Endometrium (tissue), 2 donors: ENCODE results near the gene KSR1.
"Not testable (repeated sequence)": the region's sequence is repeated elsewhere in the genome, so short reads cannot be mapped to it uniquely, and the experiment has no call there.

Experiments used
- FAIRE-seq: peaks from 2 replicates; lab custom pipeline; 2012; peaks lifted over from hg19 to GRCh38; lab: Jason Lieb, UNC
- donor health status: control.
- donor health status: control.

KSR1 gene

GRCh38 chr17:27660436-27660835 is 204.2 kb downstream of the KSR1 start:
- FAIRE-seq: no peak

DNA sequence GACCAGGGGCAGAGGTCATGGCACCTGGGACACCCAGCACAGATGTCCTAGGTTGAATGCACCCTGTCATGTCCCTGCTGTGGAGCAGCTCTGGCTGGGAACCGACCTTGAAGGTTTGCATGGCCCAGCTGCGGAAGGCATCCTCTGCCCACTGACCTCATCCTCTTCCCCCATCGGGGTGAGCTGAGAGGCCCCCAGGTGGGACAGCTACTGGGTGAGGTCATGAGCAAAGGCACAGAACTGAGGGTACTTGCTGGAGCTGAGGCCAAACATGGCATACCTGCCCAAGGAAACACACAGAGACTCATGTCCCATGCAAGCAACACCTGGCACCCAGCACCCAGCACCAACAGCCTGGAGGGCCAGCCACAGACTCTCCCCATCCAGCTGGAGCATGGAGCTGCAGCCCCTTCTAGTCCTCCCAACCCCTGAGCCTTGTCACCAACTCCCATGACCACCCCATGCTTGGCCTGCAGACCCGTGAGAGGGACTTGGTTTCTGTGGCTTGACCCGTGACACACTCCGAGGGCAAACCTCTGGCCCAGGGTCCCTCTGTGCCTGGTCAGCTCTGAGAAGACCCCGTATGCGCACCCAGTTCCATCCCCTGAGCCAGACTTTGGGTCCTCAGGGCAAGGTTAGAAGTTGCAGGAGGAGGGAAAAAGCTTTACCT is 207.8 kb downstream of the KSR1 start:
- FAIRE-seq: no peak

- FAIRE-seq: no peak
Measured at GRCh38 chr17:27664606-27664965, 208.3 kb downstream of the KSR1 start.

GRCh38 chr17:27665549-27665948 is 209.3 kb downstream of the KSR1 start:
- FAIRE-seq: no peak

DNA sequence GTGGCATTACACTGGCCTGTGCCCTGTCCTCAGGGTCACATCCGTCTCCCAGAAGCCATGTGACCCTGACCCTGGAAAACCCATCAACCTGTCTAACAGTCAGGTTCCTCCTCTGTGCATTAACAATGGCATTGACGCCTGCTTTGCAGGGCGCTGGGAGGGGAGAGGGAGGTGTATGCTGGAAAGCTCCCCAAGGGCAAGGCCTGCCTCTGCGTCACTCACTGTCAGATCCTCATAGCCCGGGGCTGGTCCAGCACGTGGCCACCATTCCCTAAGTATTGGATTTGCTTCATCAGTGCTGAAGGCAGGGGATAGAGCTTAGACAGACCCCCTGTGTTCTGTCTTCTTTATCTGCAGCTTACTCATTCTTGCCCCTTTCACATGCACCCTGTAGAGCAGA is 210.0 kb downstream of the KSR1 start:
- not testable (repeated sequence) for FAIRE-seq

- FAIRE-seq: no peak
Measured at GRCh38 chr17:27666831-27667560, 210.7 kb downstream of the KSR1 start.

DNA sequence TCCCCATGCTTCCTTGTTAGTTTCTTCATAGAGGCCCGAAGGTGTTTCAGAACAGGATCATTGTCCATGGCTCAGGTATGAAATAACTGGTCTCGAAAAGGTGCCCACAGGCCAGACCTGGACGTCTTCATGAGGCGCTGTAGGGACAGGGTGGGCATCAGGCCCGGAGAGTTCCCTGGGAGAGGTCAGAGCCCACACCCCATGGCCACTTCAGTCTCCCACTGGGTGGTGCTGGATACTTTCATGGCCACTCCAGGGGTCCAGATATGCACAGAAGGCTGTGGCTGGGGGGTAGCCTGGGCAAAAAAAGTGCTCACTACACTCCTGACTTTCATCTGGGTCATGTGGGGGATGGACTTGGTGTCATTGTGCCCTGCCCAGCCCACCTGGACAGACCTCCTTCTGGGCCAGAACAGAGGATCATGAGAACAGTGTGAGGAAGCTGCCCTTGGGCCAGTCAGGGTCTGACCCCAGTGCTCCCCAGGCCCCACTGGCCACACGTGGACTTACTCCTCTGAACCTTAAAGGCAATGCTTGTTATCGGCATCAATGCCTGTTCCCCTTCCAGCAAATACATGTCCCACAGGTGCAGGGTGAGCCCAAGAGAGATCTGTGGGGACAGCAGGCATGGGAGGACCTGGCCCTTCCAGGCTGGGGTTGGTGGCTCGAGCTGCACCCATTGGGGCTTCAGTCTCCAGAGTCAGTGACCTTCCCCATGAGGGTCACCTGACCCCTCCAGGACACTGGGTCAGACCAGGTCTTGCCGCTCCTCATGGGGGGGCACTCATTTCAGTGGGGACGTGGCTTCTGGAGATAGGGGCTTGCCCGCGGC is 211.6 kb downstream of the KSR1 start:
- no peak for FAIRE-seq

DNA sequence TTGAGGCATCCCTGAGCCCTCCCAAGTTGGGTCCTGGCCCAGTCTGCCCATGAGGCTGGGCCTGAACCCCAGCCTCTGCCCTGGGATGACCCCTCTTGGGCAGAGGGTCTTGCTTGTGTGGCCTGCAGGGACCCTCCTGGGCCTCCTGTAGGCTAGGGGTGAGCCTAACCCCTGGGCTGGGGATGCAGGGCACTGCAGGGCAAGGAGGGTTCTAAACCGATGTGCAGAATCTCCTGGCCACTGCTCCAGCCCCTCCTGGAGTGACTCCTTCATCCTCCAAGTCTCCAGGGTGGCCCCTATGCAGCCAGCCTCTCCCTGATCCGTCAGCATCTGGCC is 212.2 kb downstream of the KSR1 start:
- FAIRE-seq: no peak

GRCh38 chr17:27669136-27669535 is 212.9 kb downstream of the KSR1 start:
- no peak for FAIRE-seq

DNA sequence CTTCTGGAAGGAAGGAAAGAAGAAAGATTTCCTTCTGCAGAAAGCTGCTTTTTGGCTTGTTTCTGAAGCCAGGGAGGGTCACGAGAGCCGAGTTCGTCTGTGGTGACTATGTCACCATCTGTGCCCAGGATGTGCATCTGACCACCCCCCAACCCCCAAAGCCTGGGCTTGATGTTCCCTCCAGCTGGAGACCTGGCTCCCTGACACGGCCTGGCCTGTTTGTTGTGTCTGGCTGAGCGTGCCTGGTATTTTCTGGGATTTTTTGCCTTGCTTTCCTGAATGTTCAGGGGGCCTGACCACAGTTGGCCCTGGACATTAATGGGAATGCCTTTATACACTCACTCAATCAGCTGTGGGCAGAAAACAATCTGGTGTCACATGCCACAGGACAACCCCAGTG is 213.6 kb downstream of the KSR1 start:
- no peak for FAIRE-seq

DNA sequence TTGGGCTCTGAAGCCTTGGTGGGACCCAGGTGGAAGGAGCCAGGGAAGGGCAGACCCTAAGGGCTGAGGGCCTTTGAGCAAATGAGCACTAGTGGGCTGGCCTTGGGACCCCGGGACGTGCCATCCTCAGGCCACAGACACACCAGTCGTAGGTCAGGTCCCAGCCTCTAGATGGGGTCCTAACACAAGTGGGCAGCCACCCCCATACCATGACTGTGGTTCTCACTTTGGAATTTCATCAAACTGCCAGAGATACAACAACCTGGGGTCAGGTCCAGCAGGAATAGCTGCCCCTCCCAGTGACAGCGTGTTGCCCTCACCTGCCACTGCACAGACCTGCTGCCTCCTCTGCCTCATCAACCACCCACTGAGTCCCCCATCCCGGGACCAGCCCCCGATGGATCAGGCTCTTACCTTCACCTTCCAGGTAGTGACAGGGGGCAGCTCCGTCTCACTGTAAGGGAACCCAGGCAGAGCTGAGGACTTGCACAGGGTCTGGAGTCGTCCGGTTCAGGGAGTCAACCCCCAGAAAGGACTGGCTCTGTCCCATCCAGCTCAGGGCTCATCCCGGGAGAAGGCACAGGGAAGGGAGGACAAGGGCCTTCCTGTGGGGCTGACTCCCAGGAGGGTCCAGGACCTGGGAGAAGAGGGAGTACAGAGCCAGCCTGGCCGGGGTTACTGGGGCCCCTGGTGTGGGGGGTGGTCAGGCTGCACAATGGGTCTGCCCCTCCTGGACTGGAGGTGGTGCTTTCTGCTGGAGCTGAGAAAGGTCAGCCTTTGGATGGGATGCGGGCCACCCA is 214.7 kb downstream of the KSR1 start:
- no peak for FAIRE-seq

- no peak for FAIRE-seq
Measured at GRCh38 chr17:27671591-27671910, 215.3 kb downstream of the KSR1 start.

- not testable (repeated sequence) for FAIRE-seq
Measured at GRCh38 chr17:27671977-27672480, 215.8 kb downstream of the KSR1 start.

DNA sequence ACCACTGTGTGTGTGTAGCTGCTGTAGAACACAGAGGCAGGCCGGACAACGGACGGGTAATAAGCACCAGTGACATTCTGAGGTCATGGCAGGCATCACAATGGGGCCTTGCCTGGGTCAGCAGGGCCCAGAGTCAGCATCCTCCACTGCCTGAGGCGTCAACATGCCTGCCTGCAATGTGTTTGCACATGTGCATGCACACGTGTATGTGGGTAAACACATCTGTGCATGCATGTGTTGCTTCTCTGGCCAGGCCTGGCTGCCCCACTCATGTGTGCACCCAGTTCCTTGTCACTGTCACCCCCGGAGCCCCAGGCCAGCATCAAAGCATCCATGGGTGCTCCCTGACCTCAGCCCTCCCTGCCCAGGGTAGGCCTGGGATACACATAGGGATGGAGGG is 218.1 kb downstream of the KSR1 start:
- FAIRE-seq: no peak
